Stomach smooth muscle (tissue), 2 donors: ENCODE data around the gene SLC66A1.

ENCODE experiments used
- H3K27ac ChIP-seq: one replicate; pipeline ENCODE4 v1.7.0; 2013; ENCODE audit warnings: mild to moderate bottlenecking, low read length, inconsistent platforms
- H3K27me3 ChIP-seq, 2 donors: one replicate each; pipeline ENCODE4 v1.7.0; 2013; ENCODE audit warnings: low read length in 2 of 2; ENCODE audit not compliant: insufficient read depth in 2 of 2, control insufficient read depth in 1 of 2
- H3K36me3 ChIP-seq, 2 donors: one replicate each; pipeline ENCODE4 v1.7.0; 2013; ENCODE audit warnings: low read length in 2 of 2; ENCODE audit not compliant: control insufficient read depth in 2 of 2, insufficient read depth in 2 of 2
- H3K4me1 ChIP-seq: one replicate; pipeline ENCODE4 v1.7.0; 2013; ENCODE audit warnings: low read length; ENCODE audit not compliant: control insufficient read depth, insufficient read depth
- H3K4me3 ChIP-seq, 2 donors: one replicate each; pipeline ENCODE4 v1.7.0; 2013; ENCODE audit warnings: low read length in 2 of 2
- H3K9ac ChIP-seq, 2 donors: one replicate each; pipeline ENCODE4 v1.7.0; 2013; ENCODE audit warnings: low read length in 2 of 2, mild to moderate bottlenecking in 1 of 2
- H3K9me3 ChIP-seq, 2 donors: one replicate each; pipeline ENCODE4 v1.7.0; 2013; ENCODE audit warnings: low read length in 2 of 2; ENCODE audit not compliant: control insufficient read depth in 2 of 2
- donor health status: healthy.
- donor health status: Pancreatic carcinoma.

The SLC66A1 gene

GRCh38 chr1:19343617-19344350, 31.7 kb downstream of the SLC66A1 start:
- H3K36me3 ChIP-seq: peaks cover 21 to 33% of the 10 kb centered on the region in 2 donors
- H3K9me3 ChIP-seq: no peaks in the 10 kb centered on the region
- peaks cover 30% of the 10 kb centered on the region for H3K4me1 ChIP-seq
- H3K9ac ChIP-seq: no peak overlapping the region
- no peaks in the 10 kb centered on the region for H3K27me3 ChIP-seq
- H3K4me3 ChIP-seq: no peak overlapping the region
- H3K27ac ChIP-seq: no peak overlapping the region

GRCh38 chr1:19344372-19344810, 32.3 kb downstream of the SLC66A1 start:
- Histone ChIP-seq H3K9ac (no peak overlapping the region), H3K36me3 (peaks cover 17 to 33% of the 10 kb centered on the region in 2 donors), H3K9me3 (no peaks in the 10 kb centered on the region), H3K27me3 (no peaks in the 10 kb centered on the region), H3K4me1 (peaks cover 30% of the 10 kb centered on the region), H3K27ac (no peak overlapping the region), H3K4me3 (no peak overlapping the region)

GRCh38 chr1:19344831-19345230, 32.7 kb downstream of the SLC66A1 start:
- Histone ChIP-seq H3K27me3 (no peaks in the 10 kb centered on the region), H3K27ac (no peak overlapping the region), H3K4me1 (peaks cover 30% of the 10 kb centered on the region), H3K9me3 (no peaks in the 10 kb centered on the region), H3K4me3 (no peak overlapping the region), H3K36me3 (peaks cover 18 to 34% of the 10 kb centered on the region in 2 donors), H3K9ac (no peak overlapping the region)

- Histone ChIP-seq H3K36me3 (peaks cover 16 to 32% of the 10 kb centered on the region in 2 donors), H3K4me3 (no peak overlapping the region), H3K27ac (no peak overlapping the region), H3K9me3 (no peaks in the 10 kb centered on the region), H3K27me3 (no peaks in the 10 kb centered on the region), H3K4me1 (peaks cover 33% of the 10 kb centered on the region), H3K9ac (no peak overlapping the region)
These were observed 33.3 kb downstream of the SLC66A1 start for GRCh38 chr1:19345391-19345790.

- Histone ChIP-seq H3K27ac (no peak overlapping the region), H3K4me3 (no peak overlapping the region), H3K36me3 (peaks cover 16 to 32% of the 10 kb centered on the region in 2 donors), H3K4me1 (peaks cover 33% of the 10 kb centered on the region), H3K9me3 (no peaks in the 10 kb centered on the region), H3K27me3 (no peaks in the 10 kb centered on the region), H3K9ac (no peak overlapping the region)
These were observed 33.9 kb downstream of the SLC66A1 start for GRCh38 chr1:19346026-19346425.

GRCh38 chr1:19347533-19348172, 35.5 kb downstream of the SLC66A1 start:
- Histone ChIP-seq H3K4me1 (peaks cover 19% of the 10 kb centered on the region), H3K36me3 (peaks cover 22 to 38% of the 10 kb centered on the region in 2 donors), H3K9me3 (no peaks in the 10 kb centered on the region), H3K27me3 (no peaks in the 10 kb centered on the region), H3K4me3 (no peak overlapping the region), H3K27ac (no peak overlapping the region), H3K9ac (no peak overlapping the region)

GRCh38 chr1:19348441-19349198, 36.5 kb downstream of the SLC66A1 start:
- Histone ChIP-seq H3K27ac (peak overlapping the region; percentile 31), H3K36me3 (peaks cover 20 to 38% of the 10 kb centered on the region in 2 donors), H3K9ac (no peak overlapping the region), H3K27me3 (no peaks in the 10 kb centered on the region), H3K4me3 (no peak overlapping the region), H3K9me3 (no peaks in the 10 kb centered on the region), H3K4me1 (peaks cover 17% of the 10 kb centered on the region)

- H3K4me1 ChIP-seq: peaks cover 13% of the 10 kb centered on the region
- H3K36me3 ChIP-seq: peaks cover 28 to 44% of the 10 kb centered on the region in 2 donors
- H3K4me3 ChIP-seq: no peak overlapping the region
- H3K9me3 ChIP-seq: no peaks in the 10 kb centered on the region
- H3K27ac ChIP-seq: no peak overlapping the region
- H3K9ac ChIP-seq: no peak overlapping the region
- H3K27me3 ChIP-seq: no peaks in the 10 kb centered on the region
These were observed 37.9 kb downstream of the SLC66A1 start for GRCh38 chr1:19349999-19350398.

- peaks cover 11% of the 10 kb centered on the region for H3K4me1 ChIP-seq
- H3K27me3 ChIP-seq: no peaks in the 10 kb centered on the region
- H3K4me3 ChIP-seq: no peak overlapping the region
- no peak overlapping the region for H3K27ac ChIP-seq
- H3K9me3 ChIP-seq: no peaks in the 10 kb centered on the region
- H3K9ac ChIP-seq: no peak overlapping the region
- peaks cover 34 to 42% of the 10 kb centered on the region in 2 donors for H3K36me3 ChIP-seq
These were observed 38.4 kb downstream of the SLC66A1 start for GRCh38 chr1:19350566-19350965.

GRCh38 chr1:19351873-19352272, 39.7 kb downstream of the SLC66A1 start:
- Histone ChIP-seq H3K4me3 (no peak overlapping the region), H3K27ac (no peak overlapping the region), H3K9ac (no peak overlapping the region), H3K9me3 (no peaks in the 10 kb centered on the region), H3K27me3 (no peaks in the 10 kb centered on the region), H3K4me1 (peaks cover 11% of the 10 kb centered on the region), H3K36me3 (peaks cover 44 to 53% of the 10 kb centered on the region in 2 donors)
